Uterus (tissue), 4 donors: Measurements from ENCODE around the gene SPHK2. TPM values are rescaled to one million over a fixed set of nuclear protein-coding genes. Genes with fewer than 3 reads are reported as not detected.
"Not testable (repeated sequence)": the region's sequence is repeated elsewhere in the genome, so short reads cannot be mapped to it uniquely, and the experiment has no call there.

Experiments used
- DNase-seq, 2 donors: peaks; one replicate each; pipeline ENCODE4 v3.0.0-alpha.2; 2019 to 2020
- H3K27ac ChIP-seq, 2 donors: fragments of 200-600 bp; sonication (generic); 1 replicate in 1 of 2; 2 replicates in 1 of 2; pipeline ENCODE4 v1.5.1; 2016 to 2018
- H3K27me3 ChIP-seq, 2 donors: fragments of 200-600 bp; sonication (generic); one replicate each; pipeline ENCODE4 v1.5.1; 2018 to 2019; ENCODE audit warnings: control low read depth in 1 of 2
- H3K36me3 ChIP-seq, 2 donors: fragments of 200-600 bp; sonication (generic); one replicate each; pipeline ENCODE4 v1.5.1; 2019; ENCODE audit warnings: control low read depth in 1 of 2
- H3K4me1 ChIP-seq, 2 donors: fragments of 200-600 bp; sonication (generic); one replicate each; pipeline ENCODE4 v1.5.1; 2018 to 2019; ENCODE audit warnings: control low read depth in 1 of 2
- H3K4me3 ChIP-seq, 2 donors: fragments of 200-600 bp; sonication (generic); 1 replicate in 1 of 2; 2 replicates in 1 of 2; pipeline ENCODE4 v1.5.1; 2018 to 2019; ENCODE audit warnings: mild to moderate bottlenecking in 1 of 2
- H3K9me3 ChIP-seq, 2 donors: fragments of 200-600 bp; sonication (generic); one replicate each; pipeline ENCODE4 v1.5.1; 2019; ENCODE audit warnings: control low read depth in 1 of 2
- POLR2A ChIP-seq, 2 donors: fragments of 450-650 bp; IDR thresholded peaks; one replicate each; pipeline ENCODE4 v1.6.1; 2016; ENCODE audit warnings: antibody characterized with exemption in 2 of 2, mild to moderate bottlenecking in 1 of 2, moderate library complexity in 1 of 2
- intact Hi-C: fragments of 100-400 bp; cut with DNase I; formaldehyde crosslinking; loops from one replicate; pipeline ENCODE4 v1.15.1; 2023; ENCODE audit warnings: low total_unique reads
- total RNA-seq, 4 donors: library from RNA; depleted of rRNA in 3 of 4; stranded (reverse); fragments of >200 nt in 3 of 4; gene quantifications; one replicate each; pipeline versions ENCODE4 v1.1.0 to v1.2.4, GENCODE V29; 2014 to 2023
- TF ChIP-seq, protein P1 (sequence below), 4 experiments: fragments of 200-600 bp in 2 of 4; fragments of 450-650 bp in 2 of 4; sonication (generic) in 2 of 4; IDR thresholded peaks; one replicate each; pipeline ENCODE4 v1.5.1; 2016 to 2019; ENCODE audit warnings: antibody characterized with exemption in 4 of 4, mild to moderate bottlenecking in 2 of 4, moderate library complexity in 1 of 4
- donor health status: DM: yes; HTN: yes; CAD: no.

Gene SPHK2
- total RNA-seq, 4 donors from 2014 or later = 10.0 to 27.2 (median 21.7) TPM

DNA sequence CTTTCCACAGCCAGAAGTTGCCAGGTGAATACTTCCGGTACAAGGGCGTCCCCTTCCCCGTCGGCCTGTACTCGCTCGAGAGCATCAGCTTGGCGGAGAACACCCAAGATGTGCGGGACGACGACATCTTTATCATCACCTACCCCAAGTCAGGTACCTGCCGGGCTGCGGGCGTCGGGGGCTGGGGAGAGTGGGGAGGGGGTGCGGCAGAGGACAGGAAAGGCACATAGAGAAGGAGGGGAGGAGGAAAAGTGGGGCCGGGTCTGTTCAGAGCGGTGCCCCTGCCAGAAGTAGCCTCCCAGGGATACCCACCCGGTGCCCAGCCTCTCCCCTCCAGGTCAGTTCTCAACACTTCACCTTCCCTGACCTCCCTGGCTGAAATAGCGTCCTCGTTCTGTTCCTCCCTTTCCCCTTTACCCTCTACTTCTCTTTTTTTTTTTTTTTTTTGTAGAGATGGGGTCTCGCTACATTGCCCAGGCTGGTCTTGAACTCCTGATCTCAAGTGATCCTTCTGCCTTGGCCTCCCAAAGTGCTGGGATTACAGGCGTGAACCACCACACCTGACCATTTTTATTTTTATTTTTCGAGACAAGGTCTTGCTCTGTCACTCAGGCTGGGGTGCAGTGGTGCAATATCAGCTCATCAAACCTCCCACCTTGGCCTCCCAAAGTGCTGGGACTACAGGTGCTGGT lies 43.2 kb upstream of the SPHK2 start:
- TF ChIP-seq, protein P1, sequence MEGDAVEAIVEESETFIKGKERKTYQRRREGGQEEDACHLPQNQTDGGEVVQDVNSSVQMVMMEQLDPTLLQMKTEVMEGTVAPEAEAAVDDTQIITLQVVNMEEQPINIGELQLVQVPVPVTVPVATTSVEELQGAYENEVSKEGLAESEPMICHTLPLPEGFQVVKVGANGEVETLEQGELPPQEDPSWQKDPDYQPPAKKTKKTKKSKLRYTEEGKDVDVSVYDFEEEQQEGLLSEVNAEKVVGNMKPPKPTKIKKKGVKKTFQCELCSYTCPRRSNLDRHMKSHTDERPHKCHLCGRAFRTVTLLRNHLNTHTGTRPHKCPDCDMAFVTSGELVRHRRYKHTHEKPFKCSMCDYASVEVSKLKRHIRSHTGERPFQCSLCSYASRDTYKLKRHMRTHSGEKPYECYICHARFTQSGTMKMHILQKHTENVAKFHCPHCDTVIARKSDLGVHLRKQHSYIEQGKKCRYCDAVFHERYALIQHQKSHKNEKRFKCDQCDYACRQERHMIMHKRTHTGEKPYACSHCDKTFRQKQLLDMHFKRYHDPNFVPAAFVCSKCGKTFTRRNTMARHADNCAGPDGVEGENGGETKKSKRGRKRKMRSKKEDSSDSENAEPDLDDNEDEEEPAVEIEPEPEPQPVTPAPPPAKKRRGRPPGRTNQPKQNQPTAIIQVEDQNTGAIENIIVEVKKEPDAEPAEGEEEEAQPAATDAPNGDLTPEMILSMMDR (IDR thresholded peaks at IDR 0.05) = no peak
- TF ChIP-seq POLR2A (IDR thresholded peaks at IDR 0.05) = no peak
- Histone ChIP-seq H3K27ac (no peak overlapping the region), H3K27me3 (no peaks in the 10 kb centered on the region), H3K4me1 (no peaks in the 10 kb centered on the region), H3K9me3 (no peaks in the 10 kb centered on the region), H3K4me3 (no peak overlapping the region), H3K36me3 (no peaks in the 10 kb centered on the region)
- intact Hi-C loops = no loop called here
- DNase-seq = no peak

DNA sequence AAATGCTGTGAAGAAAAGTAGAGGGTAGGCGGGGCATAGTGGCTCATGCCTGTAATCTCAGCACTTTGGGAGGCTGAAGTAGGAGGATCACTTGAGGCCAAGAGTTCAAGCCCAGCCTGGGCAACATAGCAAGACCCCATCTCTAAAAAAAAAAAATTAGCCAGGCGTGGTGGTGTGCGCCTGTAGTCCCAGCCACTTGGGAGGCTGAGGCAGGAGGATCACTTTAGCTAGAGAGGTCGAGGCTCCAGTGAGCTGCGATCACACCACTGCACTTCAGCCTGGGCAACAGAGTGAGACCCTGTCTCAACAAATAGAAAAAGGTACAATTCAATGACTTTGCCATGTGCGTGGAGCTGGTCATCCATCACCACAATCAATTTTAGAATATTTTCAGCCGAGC lies 41.4 kb upstream of the SPHK2 start:
- H3K27ac ChIP-seq, H3K9me3 ChIP-seq, DNase-seq, H3K4me1 ChIP-seq, H3K4me3 ChIP-seq, intact Hi-C loops, H3K36me3 ChIP-seq, H3K27me3 ChIP-seq: not testable (repeated sequence)

DNA sequence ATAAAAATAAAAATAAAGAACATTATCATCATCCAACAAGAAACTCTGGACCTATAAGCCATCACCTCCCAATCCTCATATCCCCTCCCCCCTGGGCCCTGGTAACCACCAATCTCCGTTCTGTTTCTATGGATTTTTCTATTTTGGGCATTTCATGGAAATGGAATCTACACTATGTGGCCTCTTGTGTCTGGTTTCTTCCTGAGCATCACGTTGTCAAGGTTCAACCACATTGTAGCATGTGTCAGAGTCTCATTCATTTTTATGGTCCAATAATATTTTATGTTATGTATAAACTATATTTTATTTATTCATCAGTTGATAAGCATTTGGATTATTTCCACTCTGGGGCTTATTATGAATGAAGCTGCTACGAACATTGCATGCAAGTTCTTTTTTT lies 40.4 kb upstream of the SPHK2 start:
- Histone ChIP-seq H3K9me3 (no peaks in the 10 kb centered on the region), H3K4me1 (no peaks in the 10 kb centered on the region), H3K27me3 (no peaks in the 10 kb centered on the region), H3K4me3 (no peak overlapping the region), H3K27ac (no peak overlapping the region), H3K36me3 (no peaks in the 10 kb centered on the region)
- no peak for DNase-seq
- intact Hi-C loops = no loop called here
- TF ChIP-seq POLR2A (IDR thresholded peaks at IDR 0.05) = no peak
- TF ChIP-seq, protein P1 (IDR thresholded peaks at IDR 0.05) = no peak

DNA sequence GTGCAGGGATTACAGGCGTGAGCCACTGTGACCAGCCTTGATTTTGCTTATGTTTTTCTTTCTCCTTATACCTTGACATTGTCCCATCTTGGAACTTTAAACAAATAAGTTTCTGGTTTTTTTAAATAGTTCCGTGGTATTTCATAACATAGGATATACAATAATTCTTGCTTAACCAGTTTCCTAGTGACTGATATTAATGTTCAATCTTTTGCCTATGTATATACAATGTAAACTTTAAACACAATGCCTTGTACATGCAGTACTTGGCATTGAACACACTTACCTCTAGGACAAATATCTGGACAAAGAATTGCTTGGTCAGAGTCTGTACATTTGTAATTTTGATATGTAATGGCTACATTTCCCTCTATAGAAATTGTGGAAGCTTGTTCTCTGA lies 37.1 kb upstream of the SPHK2 start:
- H3K4me3 ChIP-seq = no peak overlapping the region
- DNase-seq = no peak
- no peak for TF ChIP-seq POLR2A (IDR thresholded peaks at IDR 0.05)
- TF ChIP-seq, protein P1 (IDR thresholded peaks at IDR 0.05) = no peak
- H3K36me3 ChIP-seq = no peaks in the 10 kb centered on the region
- no peaks in the 10 kb centered on the region for H3K27me3 ChIP-seq
- intact Hi-C loops = loop anchor here (10.0 kb wide), 1 partner anchor 87 kb away; no protein-coding TSS in a partner anchor
- no peak overlapping the region for H3K27ac ChIP-seq
- no peaks in the 10 kb centered on the region for H3K9me3 ChIP-seq
- H3K4me1 ChIP-seq = no peaks in the 10 kb centered on the region

DNA sequence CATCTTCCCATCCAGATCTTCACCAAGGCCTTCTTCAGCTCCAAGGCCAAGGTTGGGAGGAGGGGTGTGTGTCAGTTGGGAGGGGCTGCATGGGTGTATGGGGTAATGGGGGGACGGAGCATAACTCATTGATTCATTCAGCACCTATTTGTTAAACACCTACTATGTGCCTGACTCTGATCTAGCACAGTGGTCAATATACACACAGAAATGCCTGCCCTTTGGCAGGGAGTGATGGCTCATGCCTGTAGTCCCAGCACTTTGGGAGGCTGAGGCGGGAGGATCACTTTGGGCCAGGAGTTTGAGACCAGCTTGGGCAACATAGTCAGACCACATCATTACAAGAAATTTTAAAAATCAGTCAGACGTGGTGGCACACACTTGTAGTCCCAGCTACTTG lies 31.9 kb upstream of the SPHK2 start:
- no peak for DNase-seq
- TF ChIP-seq, protein P1 (IDR thresholded peaks at IDR 0.05) = no peak
- no peak for TF ChIP-seq POLR2A (IDR thresholded peaks at IDR 0.05)
- intact Hi-C loops = loop anchor here (10.0 kb wide), 1 partner anchor 93 kb away; no protein-coding TSS in a partner anchor
- Histone ChIP-seq H3K9me3 (no peaks in the 10 kb centered on the region), H3K4me1 (no peaks in the 10 kb centered on the region), H3K27me3 (no peaks in the 10 kb centered on the region), H3K4me3 (no peak overlapping the region), H3K36me3 (no peaks in the 10 kb centered on the region), H3K27ac (no peak overlapping the region)
